ENCODE data around the gene TTC36. TPM values are rescaled to one million over a fixed set of nuclear protein-coding genes. Genes with fewer than 3 reads are reported as not detected.

The TTC36 gene
- total RNA-seq, 1 experiment from 2014 or later = 1.6 TPM

- DNase-seq = no peak
- no peaks in the 10 kb centered on the region for H3K9me3 ChIP-seq (ENCODE audit: control insufficient read depth, low read depth, low read length)
- no peaks in the 10 kb centered on the region for H4K20me1 ChIP-seq (ENCODE audit: control insufficient read depth, insufficient read depth, insufficient read length)
- TF ChIP-seq CTCF (conservative IDR thresholded peaks at IDR 0.05) = no peak
- no peaks in the 10 kb centered on the region for H3K4me1 ChIP-seq (ENCODE audit: insufficient read depth, low read length)
- Mint-ChIP-seq H3K4me1 (no peaks in the 10 kb centered on the region), H3K4me3 (no peak overlapping the region), H3K9me3 (no peaks in the 10 kb centered on the region), H3K27me3 (ENCODE audit: low read depth) (no peaks in the 10 kb centered on the region; the same call in 1 of the 2 replicates), H3K36me3 (ENCODE audit: insufficient read depth in 1 of 3, low read depth in 3 of 3) (peaks cover 66 to 94% (median 92%) of the 10 kb centered on the region in 3 experiments), H3K27ac (no peak overlapping the region; a peak in 2 of 7 replicates)
- H2BK5ac ChIP-seq (ENCODE audit: insufficient read length, low read length) = no peak overlapping the region
- H3K4me2 ChIP-seq (ENCODE audit: insufficient read depth, insufficient read length, low read length) = no peak overlapping the region
- no peak overlapping the region for H3K56ac ChIP-seq (ENCODE audit: insufficient read length, low read depth, low read length)
- no peak overlapping the region for H3K27ac ChIP-seq (ENCODE audit: insufficient read length, low read depth, low read length)
- H3K23ac ChIP-seq (ENCODE audit: insufficient read length, low read depth, low read length) = no peak overlapping the region
- H3K27me3 ChIP-seq (ENCODE audit: insufficient read depth, low read length) = no peaks in the 10 kb centered on the region
- no peak overlapping the region for H4K5ac ChIP-seq (ENCODE audit: insufficient read length, low read depth, low read length)
- no peaks in the 10 kb centered on the region for H3K79me2 ChIP-seq (ENCODE audit: insufficient read depth, low read length)
- H3K79me1 ChIP-seq (ENCODE audit: insufficient read depth, low read depth, low read length, poor library complexity, severe bottlenecking) = no peaks in the 10 kb centered on the region
- no peak overlapping the region for H2BK12ac ChIP-seq (ENCODE audit: insufficient read length, low read depth, low read length)
- H2BK20ac ChIP-seq (ENCODE audit: low read depth, low read length, poor library complexity, severe bottlenecking) = no peak overlapping the region
- no peak overlapping the region for H3T11ph ChIP-seq (ENCODE audit: low read length)
- H2BK120ac ChIP-seq (ENCODE audit: low read depth, low read length, poor library complexity, severe bottlenecking) = no peak overlapping the region
- H4K91ac ChIP-seq (ENCODE audit: insufficient read length, low read depth, low read length) = no peak overlapping the region
- no peak overlapping the region for H3K4ac ChIP-seq (ENCODE audit: low read depth, low read length)
- no CpG with 5 or more reads among the region's 3 CpGs for WGBS (ENCODE audit: extremely low coverage, insufficient read length, low lambda C conversion rate)
- H4K8ac ChIP-seq (replicated peaks; ENCODE audit: insufficient read length, low read depth, low read length) = no peak overlapping the region
- H3K9ac ChIP-seq (ENCODE audit: extremely low read depth, insufficient read length, low read length) = no peak overlapping the region
- no peak overlapping the region for H2BK15ac ChIP-seq (ENCODE audit: low read depth, low read length)
- no peak overlapping the region for H2AFZ ChIP-seq (ENCODE audit: low read length)
- no peaks in the 10 kb centered on the region for H3K23me2 ChIP-seq (ENCODE audit: insufficient read length, low read depth, low read length, poor library complexity, severe bottlenecking)
- no peak overlapping the region for H3K18ac ChIP-seq (ENCODE audit: insufficient read length, low read depth, low read length)
- no peak overlapping the region for H3K14ac ChIP-seq (ENCODE audit: insufficient read depth, low read length)
- H2AK5ac ChIP-seq (ENCODE audit: insufficient read length, low read length) = no peak overlapping the region
Observed at GRCh38 chr11:118503216-118503615, 24.1 kb upstream of the TTC36 start.
